Heart right ventricle (tissue), 16 donors: ENCODE measurements around the gene KIF25. TPM values are rescaled to one million over a fixed set of nuclear protein-coding genes. Genes with fewer than 3 reads are reported as not detected.

ENCODE experiments used
- ATAC-seq, 8 donors: fragments of 200-7000 bp; cut with Tn5 transposase; one replicate each; pipeline ENCODE4 v1.9.1; 2020; ENCODE audit warnings: mild to moderate bottlenecking in 8 of 8, moderate library complexity in 8 of 8, moderate number of reproducible peaks in 1 of 8
- DNase-seq, 2 donors: peaks; one replicate each; pipeline ENCODE4 v3.0.0-alpha.2; 2020
- H3K27ac ChIP-seq, 10 donors: fragments of 200-600 bp; sonication (generic) in 2 of 10; one replicate each; pipeline versions ENCODE4 v1.5.0 to v1.8.0; 2020 to 2022; ENCODE audit warnings: mild to moderate bottlenecking in 3 of 10
- H3K27me3 ChIP-seq, 7 donors: fragments of 200-600 bp; one replicate each; pipeline ENCODE4 v1.8.0; 2021 to 2022; ENCODE audit warnings: mild to moderate bottlenecking in 2 of 7
- H3K36me3 ChIP-seq, 9 donors: fragments of 200-600 bp; sonication (generic) in 1 of 9; one replicate each; pipeline versions ENCODE4 v1.5.0 to v1.8.0; 2020 to 2022; ENCODE audit warnings: mild to moderate bottlenecking in 2 of 9
- H3K4me1 ChIP-seq, 9 donors: fragments of 200-600 bp; sonication (generic) in 1 of 9; one replicate each; pipeline versions ENCODE4 v1.5.0 to v1.8.0; 2020 to 2022; ENCODE audit warnings: mild to moderate bottlenecking in 4 of 9
- H3K4me3 ChIP-seq, 10 donors: fragments of 200-600 bp; sonication (generic) in 2 of 10; one replicate each; pipeline versions ENCODE4 v1.5.0 to v1.8.0; 2020 to 2022; ENCODE audit warnings: mild to moderate bottlenecking in 7 of 10, moderate library complexity in 2 of 10
- H3K9me3 ChIP-seq, 11 donors: fragments of 200-600 bp in 10 of 11; sonication (generic) in 2 of 11; one replicate each; pipeline versions ENCODE4 v1.5.0 to v1.8.0; 2013 to 2022; ENCODE audit warnings: mild to moderate bottlenecking in 2 of 11, control low read depth in 1 of 11, moderate library complexity in 1 of 11
- WGBS, 2 donors: extraction: QIAGEN DNeasy Blood & Tissue Kit; methylation state at CpG; one replicate each; pipeline ENCODE4 v1.1.7; 2013; ENCODE audit warnings: inconsistent platforms in 1 of 2; 5-methylcytosine and 5-hydroxymethylcytosine counted together
- intact Hi-C, 10 donors: fragments of 100-400 bp; cut with DNase I; formaldehyde crosslinking; loops; one replicate each; pipeline versions ENCODE4 v1.11.1 to v1.14.2; 2022
- polyA plus RNA-seq, 2 donors: library from polyadenylated mRNA; stranded (reverse); fragments of 200-250 nt; gene quantifications; one replicate each; pipeline ENCODE4 v1.2.3, GENCODE V29; 2013
- total RNA-seq, 10 donors: library from RNA; stranded (reverse); fragmentation: NEBNext Ultra II Directional in 3 of 10; extraction: Animal tissue kit (Norgen Biotek cat#: 25700) in 3 of 10; gene quantifications; one replicate each; pipeline versions ENCODE4 v1.2.1 to v1.2.4, GENCODE V29; 2021 to 2023
- TF ChIP-seq, protein P1 (sequence below), 9 donors: fragments of 200-600 bp; sonication (generic) in 2 of 9; IDR thresholded peaks; one replicate each; pipeline versions ENCODE4 v1.5.0 to v1.8.0; 2021 to 2022; ENCODE audit warnings: antibody characterized with exemption in 9 of 9, mild to moderate bottlenecking in 5 of 9, moderate library complexity in 1 of 9
- donor health status: Arrhythmogenic right ventricular cardiomyopathy.
- donor health status: ischemic (EF 13 %, LVEDD 7.1; RV severe dilation, severe dysfunction).
- donor health status: healthy with polysubstance abuse.
- donor health status: DM: no; HTN: yes; CAD: no.
- donor health status: DM: no; HTN: no; CAD: no.
- donor health status: ischemic (EF 25% LVEDD 6.9; RV normal size, moderate dysfunction).
- donor health status: ischemic (EF 25% LVEDD 5.7; RV mildly dilated, moderate dysfunction).
- donor health status: healthy.
- donor health status: DM: yes; HTN: yes; CAD: no.
- donor health status: Ischemic cardiomyopathy.
- donor health status: ischemic (EF 35%, LVEDD 5.7; RV mildly dilated, moderate dysfunction).
- donor health status: nonischemic (EF 11% LVEDD 7.7; RV severe dilation, severe dysfunction).
- donor health status: DM: yes; HTN: yes; CAD: no.
- donor health status: PGD.
- donor health status: ischemic (EF 29% LVEDD 5.4; RV normal size, mild dysfunction).
- donor health status: nonischemic (EF 23%, LVEDD 6.1; RV moderate dilation, normal function).

The KIF25 gene
- total and polyA plus RNA-seq, 12 donors = 0.18 to 0.95 (median 0.39) TPM; not detected in 4

DNA sequence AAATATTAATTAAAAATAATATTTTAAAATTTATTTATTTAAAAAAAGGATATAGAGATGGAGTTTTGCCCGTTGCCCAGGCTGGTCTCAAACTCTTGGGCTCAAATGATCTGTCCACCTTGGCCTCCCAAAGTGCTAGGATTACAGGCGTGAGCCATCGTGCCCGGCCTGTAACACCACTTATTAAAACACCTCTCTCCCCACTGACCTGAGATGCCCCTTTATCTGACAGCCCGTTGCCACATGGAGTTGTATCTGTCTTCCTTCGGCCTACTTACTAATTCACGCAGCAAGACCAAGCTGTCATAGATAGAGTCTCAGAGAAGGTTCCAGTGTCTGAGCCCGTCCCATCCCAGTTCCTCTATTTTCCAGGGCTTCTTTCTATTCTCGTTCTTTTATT lies 30.7 kb downstream of the KIF25 start:
- no peaks in the 10 kb centered on the region for H3K27me3 ChIP-seq
- H3K36me3 ChIP-seq = no peaks in the 10 kb centered on the region
- ATAC-seq = no peak
- TF ChIP-seq, protein P1, sequence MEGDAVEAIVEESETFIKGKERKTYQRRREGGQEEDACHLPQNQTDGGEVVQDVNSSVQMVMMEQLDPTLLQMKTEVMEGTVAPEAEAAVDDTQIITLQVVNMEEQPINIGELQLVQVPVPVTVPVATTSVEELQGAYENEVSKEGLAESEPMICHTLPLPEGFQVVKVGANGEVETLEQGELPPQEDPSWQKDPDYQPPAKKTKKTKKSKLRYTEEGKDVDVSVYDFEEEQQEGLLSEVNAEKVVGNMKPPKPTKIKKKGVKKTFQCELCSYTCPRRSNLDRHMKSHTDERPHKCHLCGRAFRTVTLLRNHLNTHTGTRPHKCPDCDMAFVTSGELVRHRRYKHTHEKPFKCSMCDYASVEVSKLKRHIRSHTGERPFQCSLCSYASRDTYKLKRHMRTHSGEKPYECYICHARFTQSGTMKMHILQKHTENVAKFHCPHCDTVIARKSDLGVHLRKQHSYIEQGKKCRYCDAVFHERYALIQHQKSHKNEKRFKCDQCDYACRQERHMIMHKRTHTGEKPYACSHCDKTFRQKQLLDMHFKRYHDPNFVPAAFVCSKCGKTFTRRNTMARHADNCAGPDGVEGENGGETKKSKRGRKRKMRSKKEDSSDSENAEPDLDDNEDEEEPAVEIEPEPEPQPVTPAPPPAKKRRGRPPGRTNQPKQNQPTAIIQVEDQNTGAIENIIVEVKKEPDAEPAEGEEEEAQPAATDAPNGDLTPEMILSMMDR (IDR thresholded peaks at IDR 0.05) = no peak
- H3K9me3 ChIP-seq = no peaks in the 10 kb centered on the region
- WGBS, 2 donors = 92 to 93% methylated on average over 9 of the region's 9 CpGs
- intact Hi-C loops = no loop called here
- H3K27ac ChIP-seq = no peak overlapping the region
- DNase-seq = no peak
- peaks cover 0 to 38% (median 27%) of the 10 kb centered on the region in 9 donors for H3K4me1 ChIP-seq
- H3K4me3 ChIP-seq = no peak overlapping the region

DNA sequence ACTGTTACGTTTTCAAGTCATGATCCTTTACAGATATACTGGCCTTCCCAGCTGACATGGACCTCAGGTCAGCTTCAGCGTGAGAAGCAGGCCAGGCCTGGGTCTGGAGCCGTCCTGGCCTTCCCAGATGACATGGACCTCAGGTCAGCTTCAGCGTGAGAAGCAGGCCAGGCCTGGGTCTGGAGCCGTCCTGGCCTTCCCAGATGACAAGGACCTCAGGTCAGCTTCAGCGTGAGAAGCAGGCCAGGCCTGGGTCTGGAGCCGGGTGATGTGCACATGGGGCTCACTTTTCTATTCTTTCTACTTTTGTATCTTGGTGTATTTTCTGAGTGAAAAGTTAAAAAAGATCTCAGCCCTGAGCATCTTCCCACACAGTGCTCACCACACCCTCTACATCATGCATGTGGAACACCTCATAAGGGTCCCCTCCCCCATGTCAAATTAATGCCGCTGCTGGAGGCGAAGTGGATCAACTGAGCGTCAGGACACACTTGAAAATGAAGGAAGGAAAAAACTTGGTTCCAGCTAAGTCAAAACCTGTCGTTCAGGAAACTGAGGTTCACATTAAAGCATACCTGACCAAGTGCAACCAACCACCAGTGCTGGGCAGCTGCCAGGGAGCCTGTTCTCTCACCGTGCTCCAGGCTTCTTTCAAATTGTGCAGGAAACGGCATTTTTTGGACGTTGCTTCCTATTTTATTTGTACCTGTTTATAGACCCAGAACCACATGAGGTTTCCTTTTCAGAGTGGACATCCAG lies 32.2 kb downstream of the KIF25 start:
- WGBS, 2 donors = 73 to 78% methylated on average over 14 of the region's 14 CpGs
- H3K36me3 ChIP-seq = no peaks in the 10 kb centered on the region
- H3K4me3 ChIP-seq = no peak overlapping the region
- TF ChIP-seq, protein P1 (IDR thresholded peaks at IDR 0.05) = no peak
- intact Hi-C loops = loop anchor here in 5 of 10 donors (5.0 to 10.0 kb wide), 5 partner anchors 37 to 95 kb away; no protein-coding TSS in a partner anchor
- H3K9me3 ChIP-seq = no peaks in the 10 kb centered on the region
- ATAC-seq (peak in 7 of 8 donors; percentile 25 to 64 (median 43)), DNase-seq (no peak)
- peaks cover 0 to 2% (median 0%) of the 10 kb centered on the region in 7 donors for H3K27me3 ChIP-seq
- peak overlapping the region in 8 of 10 donors; percentile 9 to 96 (median 64) for H3K27ac ChIP-seq
- peaks cover 0 to 52% (median 38%) of the 10 kb centered on the region in 9 donors for H3K4me1 ChIP-seq

DNA sequence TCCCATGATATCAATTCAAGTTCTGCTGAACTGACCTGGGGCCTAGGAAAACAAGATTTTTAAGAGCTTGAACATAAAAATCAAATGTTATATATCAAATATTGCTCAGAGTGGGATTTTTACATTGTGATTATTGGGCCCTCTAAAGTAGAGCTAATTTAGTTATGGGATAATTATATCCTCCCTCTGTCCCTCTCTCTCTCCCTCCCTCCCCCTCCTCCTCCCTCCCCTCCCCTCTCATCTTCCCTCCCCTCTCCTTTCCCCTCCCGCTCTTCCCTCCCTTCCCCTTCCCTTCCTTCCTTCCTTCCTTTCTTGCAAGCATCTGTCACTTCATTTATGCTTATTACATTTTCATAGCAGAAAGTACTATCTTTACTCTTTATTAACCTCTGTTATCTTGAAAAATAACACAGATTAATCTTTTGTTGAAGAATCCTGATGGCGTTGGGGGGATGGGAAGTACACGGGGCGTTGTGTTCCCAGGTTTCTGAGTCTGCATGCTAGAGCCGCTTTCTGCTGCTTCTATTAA lies 32.8 kb downstream of the KIF25 start:
- H3K36me3 ChIP-seq = no peaks in the 10 kb centered on the region
- 40 to 42% methylated on average over 5 of the region's 5 CpGs for WGBS, 2 donors
- ATAC-seq (peak in 1 of 8 donors; percentile 34), DNase-seq (no peak)
- no peaks in the 10 kb centered on the region for H3K9me3 ChIP-seq
- peaks cover 0 to 7% (median 0%) of the 10 kb centered on the region in 7 donors for H3K27me3 ChIP-seq
- no peak overlapping the region for H3K4me3 ChIP-seq
- H3K27ac ChIP-seq = peak overlapping the region; percentile 43 to 96 (median 76)
- peaks cover 0 to 57% (median 42%) of the 10 kb centered on the region in 9 donors for H3K4me1 ChIP-seq
- intact Hi-C loops = loop anchor here in 5 of 10 donors (5.0 to 10.0 kb wide), 5 partner anchors 38 to 95 kb away; no protein-coding TSS in a partner anchor
- TF ChIP-seq, protein P1 (IDR thresholded peaks at IDR 0.05) = no peak

DNA sequence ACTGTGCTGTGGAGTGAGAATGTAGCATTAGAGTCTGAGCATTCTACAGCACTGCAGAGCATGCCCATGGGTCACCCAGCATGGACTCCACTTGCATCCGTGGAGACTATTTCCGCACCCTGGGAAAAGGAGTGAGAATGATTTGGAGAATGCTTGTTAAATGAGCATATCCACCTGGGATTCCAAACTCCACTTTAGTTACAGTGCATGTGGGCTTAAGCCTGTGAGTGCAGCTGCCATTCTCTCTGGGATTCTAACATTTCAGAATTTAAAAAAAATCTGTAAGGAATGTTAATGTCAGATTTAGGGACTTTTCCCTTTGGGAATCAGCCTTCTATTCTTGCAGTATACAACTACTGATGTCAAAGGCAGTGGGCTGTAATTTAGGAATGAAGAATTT lies 33.4 kb downstream of the KIF25 start:
- H3K9me3 ChIP-seq = no peaks in the 10 kb centered on the region
- intact Hi-C loops = loop anchor here in 5 of 10 donors (5.0 to 10.0 kb wide), 5 partner anchors 39 to 96 kb away; no protein-coding TSS in a partner anchor
- ATAC-seq (no peak), DNase-seq (no peak)
- WGBS, 2 donors = 51 to 65% methylated on average over 2 of the region's 2 CpGs
- peaks cover 0 to 13% (median 0%) of the 10 kb centered on the region in 7 donors for H3K27me3 ChIP-seq
- TF ChIP-seq, protein P1 (IDR thresholded peaks at IDR 0.05) = no peak
- H3K36me3 ChIP-seq = no peaks in the 10 kb centered on the region
- H3K4me1 ChIP-seq = peaks cover 0 to 63% (median 46%) of the 10 kb centered on the region in 9 donors
- H3K27ac ChIP-seq = peak overlapping the region in 9 of 10 donors; percentile 43 to 96 (median 77)
- no peak overlapping the region for H3K4me3 ChIP-seq
